Stimulated activated naive CD8-positive, alpha-beta T cell treated with anti-CD3 and anti-CD28 coated beads, Interleukin-15, amount 100 ng/mL, for 72 hours (primary cell): ENCODE results near the gene PON2.
"Not testable (repeated sequence)": the region's sequence is repeated elsewhere in the genome, so short reads cannot be mapped to it uniquely, and the experiment has no call there.

Experiments used
- ATAC-seq: fragments of 150-1000 bp; cut with Tn5 transposase; 2 replicates; pipeline ENCODE4 v1.10.0; 2021; ENCODE audit warnings: mild to moderate bottlenecking, moderate library complexity
- DNase-seq, 2 donors: peaks; one replicate each; pipeline ENCODE4 v3.0.0; 2021 to 2022
- H3K27ac Mint-ChIP-seq, 2 donors: one replicate each; pipeline ENCODE4 v1.8.0; 2022; ENCODE audit warnings: mild to moderate bottlenecking in 2 of 2, mixed read lengths in 2 of 2, moderate library complexity in 2 of 2
- H3K27me3 Mint-ChIP-seq: one replicate; pipeline ENCODE4 v1.8.0; 2022; ENCODE audit warnings: mixed read lengths
- H3K4me1 Mint-ChIP-seq: one replicate; pipeline ENCODE4 v1.8.0; 2022; ENCODE audit warnings: mild to moderate bottlenecking, mixed read lengths
- H3K4me3 Mint-ChIP-seq, 2 donors: one replicate each; pipeline ENCODE4 v1.8.0; 2022; ENCODE audit warnings: mild to moderate bottlenecking in 2 of 2, mixed read lengths in 2 of 2, moderate library complexity in 1 of 2
- H3K9me3 Mint-ChIP-seq, 2 donors: one replicate each; pipeline ENCODE4 v1.8.0; 2022; ENCODE audit warnings: mixed read lengths in 2 of 2

Gene PON2

GRCh38 chr7:95396136-95397032 lies 38.4 kb downstream of the PON2 start, which contains the start of gene PON3:
PON3 (minus strand) TSS chr7:95396375; CDS start chr7:95396350, 25 bp downstream.
- H3K4me1 Mint-ChIP-seq, result peaks cover 8% of the 10 kb centered on the region
- ATAC-seq, result peak; percentile 92
- H3K27me3 Mint-ChIP-seq, result peaks cover 66% of the 10 kb centered on the region
- no peaks in the 10 kb centered on the region for H3K9me3 Mint-ChIP-seq
- H3K4me3 Mint-ChIP-seq, result peak within 1 kb of the TSS; percentile 68 to 76
- no peak within 1 kb of the TSS for H3K27ac Mint-ChIP-seq
- peak; percentile 30 to 36 for DNase-seq

DNA sequence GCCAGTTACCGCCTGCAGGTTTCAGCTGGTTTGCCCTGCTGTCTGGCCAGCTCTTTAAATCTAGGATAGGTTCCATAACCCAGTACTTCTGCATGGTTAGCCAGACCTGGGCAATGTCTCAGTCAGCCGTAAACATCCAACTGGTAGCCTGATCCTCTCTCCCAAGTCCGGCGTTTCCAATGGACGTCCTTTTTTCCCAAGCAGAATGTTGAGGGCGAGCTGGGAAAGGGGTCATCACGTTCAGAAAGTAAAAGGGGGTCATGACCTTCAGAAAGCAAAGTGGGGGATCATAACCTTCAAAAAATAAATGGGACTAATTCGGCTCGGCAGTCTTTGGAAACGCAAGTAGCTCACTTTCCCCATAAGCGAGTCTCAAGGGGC lies 39.1 kb downstream of the PON2 start:
- peaks cover 65% of the 10 kb centered on the region for H3K27me3 Mint-ChIP-seq
- no peak for DNase-seq
- peak overlapping the region; percentile 68 to 76 for H3K4me3 Mint-ChIP-seq
- ATAC-seq, result no peak
- H3K27ac Mint-ChIP-seq, result no peak overlapping the region
- H3K4me1 Mint-ChIP-seq, result peaks cover 8% of the 10 kb centered on the region
- no peaks in the 10 kb centered on the region for H3K9me3 Mint-ChIP-seq

GRCh38 chr7:95394370-95394769 lies 40.5 kb downstream of the PON2 start:
- H3K4me3 Mint-ChIP-seq, result no peak overlapping the region
- ATAC-seq, result no peak
- no peak for DNase-seq
- peaks cover 8% of the 10 kb centered on the region for H3K4me1 Mint-ChIP-seq
- H3K27me3 Mint-ChIP-seq, result peaks cover 53% of the 10 kb centered on the region
- no peaks in the 10 kb centered on the region for H3K9me3 Mint-ChIP-seq
- H3K27ac Mint-ChIP-seq, result no peak overlapping the region

- no peak for DNase-seq
- Mint-ChIP-seq H3K27ac (no peak overlapping the region), H3K27me3 (peaks cover 36% of the 10 kb centered on the region), H3K9me3 (peaks cover 7 to 8% of the 10 kb centered on the region in 2 donors), H3K4me1 (peaks cover 5% of the 10 kb centered on the region), H3K4me3 (no peak overlapping the region)
- no peak for ATAC-seq
These were observed 43.1 kb downstream of the PON2 start for GRCh38 chr7:95391761-95392160.

GRCh38 chr7:95389516-95389915 lies 45.3 kb downstream of the PON2 start:
- Mint-ChIP-seq H3K4me1 (no peaks in the 10 kb centered on the region), H3K27me3 (peaks cover 45% of the 10 kb centered on the region), H3K4me3 (no peak overlapping the region), H3K27ac (no peak overlapping the region), H3K9me3 (peaks cover 14 to 18% of the 10 kb centered on the region in 2 donors)
- DNase-seq (no peak), ATAC-seq (no peak)

- H3K27me3 Mint-ChIP-seq, H3K4me3 Mint-ChIP-seq, DNase-seq: not testable (repeated sequence)
These were observed 55.4 kb downstream of the PON2 start for GRCh38 chr7:95379457-95379856.

DNA sequence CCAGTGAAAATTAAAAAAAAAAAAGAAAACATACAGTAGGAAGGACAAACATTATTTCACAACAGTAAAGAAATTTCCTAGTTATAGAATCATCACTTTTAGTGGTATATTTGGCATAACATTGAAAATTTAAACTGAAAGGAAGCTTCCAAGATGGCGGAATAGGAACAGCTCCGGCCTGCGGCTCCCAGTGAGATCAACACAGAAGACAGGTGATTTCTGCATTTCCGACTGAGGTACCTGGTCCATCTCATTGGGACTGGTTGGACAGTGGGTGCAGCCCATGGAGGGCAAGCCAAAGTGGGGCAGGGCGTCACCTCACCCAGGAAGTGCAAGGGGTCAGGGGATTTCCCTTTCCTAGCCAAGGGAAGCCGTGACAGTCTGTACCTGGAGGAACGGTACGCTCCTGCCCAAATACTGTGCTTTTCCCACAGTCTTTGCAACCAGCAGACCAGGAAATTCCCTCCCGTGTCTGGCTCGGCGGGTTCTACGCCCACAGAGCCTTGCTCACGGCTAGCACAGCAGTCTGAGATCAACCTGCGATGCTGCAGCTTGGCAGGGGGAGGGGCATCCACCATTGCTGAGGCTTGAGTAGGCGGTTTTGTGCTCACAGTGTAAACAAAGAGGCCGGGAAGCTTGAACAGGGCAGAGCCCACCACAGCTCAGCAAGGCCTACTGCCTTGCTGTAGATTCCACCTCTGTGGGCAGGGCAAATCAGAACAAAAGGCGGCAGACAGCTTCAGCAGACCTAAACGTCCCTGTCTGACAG lies 58.0 kb downstream of the PON2 start:
- H3K4me3 Mint-ChIP-seq, result no peak overlapping the region
- H3K9me3 Mint-ChIP-seq, result peaks cover 6 to 10% of the 10 kb centered on the region in 2 donors
- DNase-seq (no peak), ATAC-seq (no peak)
- H3K27ac Mint-ChIP-seq, result no peak overlapping the region
- no peaks in the 10 kb centered on the region for H3K4me1 Mint-ChIP-seq
- H3K27me3 Mint-ChIP-seq, result peaks cover 8% of the 10 kb centered on the region

More at GRCh38 chr7:95379457-95379856, 55.4 kb downstream of the PON2 start:
- H3K27ac Mint-ChIP-seq, ATAC-seq, H3K4me1 Mint-ChIP-seq, H3K9me3 Mint-ChIP-seq: not testable (repeated sequence)

DNA sequence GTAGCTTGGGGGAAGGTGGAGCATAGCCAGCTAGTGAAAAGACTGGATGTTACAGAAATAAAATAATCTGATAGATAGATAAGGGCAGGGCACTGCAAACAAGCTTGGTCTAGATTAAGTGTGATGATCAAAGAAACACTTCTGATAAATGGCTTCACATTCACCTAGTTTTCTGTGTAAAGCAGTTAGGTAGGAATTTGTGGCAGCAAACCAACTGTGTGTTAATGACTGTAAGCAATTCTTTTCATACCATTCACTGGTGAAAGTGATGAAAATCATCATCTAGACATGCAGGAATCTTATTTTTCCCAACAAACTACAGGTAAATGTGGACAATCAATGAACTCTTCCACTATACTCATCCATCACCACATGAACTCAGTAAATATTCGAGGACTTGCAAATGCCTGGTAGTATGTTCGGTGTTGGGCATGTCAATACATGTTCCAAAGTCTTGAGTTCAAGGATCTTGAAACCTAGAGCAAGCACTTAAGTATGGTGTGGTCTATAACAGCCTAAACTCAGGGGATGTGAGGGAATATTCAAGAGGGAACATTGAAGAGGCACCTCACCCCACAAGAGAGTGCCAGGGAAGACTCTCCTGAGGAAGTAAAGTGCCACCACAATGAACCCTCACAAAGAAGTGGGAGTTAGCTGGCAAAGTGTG lies 59.1 kb downstream of the PON2 start:
- peaks cover 0 to 10% of the 10 kb centered on the region in 2 donors for H3K9me3 Mint-ChIP-seq
- H3K4me3 Mint-ChIP-seq, result no peak overlapping the region
- no peaks in the 10 kb centered on the region for H3K4me1 Mint-ChIP-seq
- H3K27me3 Mint-ChIP-seq, result peaks cover 8% of the 10 kb centered on the region
- ATAC-seq (no peak), DNase-seq (no peak)
- H3K27ac Mint-ChIP-seq, result no peak overlapping the region

- Mint-ChIP-seq H3K4me3 (no peak overlapping the region), H3K4me1 (no peaks in the 10 kb centered on the region), H3K27ac (no peak overlapping the region), H3K27me3 (peaks cover 8% of the 10 kb centered on the region), H3K9me3 (peaks cover 0 to 5% of the 10 kb centered on the region in 2 donors)
- no peak for ATAC-seq
- DNase-seq, result no peak
These were observed 61.5 kb downstream of the PON2 start for GRCh38 chr7:95373323-95373722.

- Mint-ChIP-seq H3K4me1 (no peaks in the 10 kb centered on the region), H3K9me3 (no peaks in the 10 kb centered on the region), H3K4me3 (no peak overlapping the region), H3K27me3 (no peaks in the 10 kb centered on the region), H3K27ac (peak overlapping the region in 1 of 2 donors; percentile 50)
- ATAC-seq (no peak), DNase-seq (no peak)
These were observed 66.6 kb downstream of the PON2 start for GRCh38 chr7:95368235-95368634.

DNA sequence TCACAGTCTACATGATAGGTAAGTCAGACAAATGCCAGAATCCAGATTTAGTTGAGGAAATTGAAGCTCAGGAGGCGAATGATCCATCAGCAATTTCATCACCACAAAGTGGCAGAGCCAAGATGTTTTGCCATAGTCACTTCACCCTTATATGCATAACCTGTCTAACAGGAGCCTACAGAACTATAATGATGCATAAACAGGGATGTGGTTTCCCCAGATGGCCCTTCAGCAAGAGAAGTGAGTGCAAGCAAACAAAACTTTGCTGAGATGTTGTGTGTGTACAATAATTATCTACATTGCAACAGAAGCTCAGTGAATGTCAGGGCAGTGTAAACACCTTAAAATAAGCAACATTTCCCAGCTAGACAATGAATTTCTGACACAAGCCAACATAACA lies 67.2 kb downstream of the PON2 start:
- Mint-ChIP-seq H3K4me1 (no peaks in the 10 kb centered on the region), H3K27me3 (no peaks in the 10 kb centered on the region)

DNA sequence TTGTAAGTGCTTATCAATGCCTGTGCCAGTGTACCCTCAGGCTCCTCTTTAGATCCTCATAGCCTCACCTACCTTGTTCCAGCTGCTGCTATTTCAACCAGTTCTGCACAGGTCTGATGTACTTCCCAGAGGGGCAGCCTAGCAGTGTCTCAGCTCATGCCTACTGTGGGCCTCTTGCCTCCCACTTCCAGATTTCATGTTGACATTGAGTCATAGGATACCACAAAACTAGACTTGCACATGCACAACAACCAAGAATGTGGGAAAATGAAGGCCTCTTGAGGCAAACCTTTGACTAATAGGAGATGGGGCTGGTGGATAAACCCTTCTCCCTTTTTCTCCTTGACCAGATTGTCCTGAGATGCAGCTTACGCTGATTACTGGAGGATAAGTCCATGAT lies 69.7 kb downstream of the PON2 start:
- H3K9me3 Mint-ChIP-seq, result no peaks in the 10 kb centered on the region
- no peak overlapping the region for H3K27ac Mint-ChIP-seq
- H3K4me1 Mint-ChIP-seq, result no peaks in the 10 kb centered on the region
- no peaks in the 10 kb centered on the region for H3K27me3 Mint-ChIP-seq
- ATAC-seq (no peak), DNase-seq (no peak)
- no peak overlapping the region for H3K4me3 Mint-ChIP-seq

More for the DNA sequence above, 67.2 kb downstream of the PON2 start:
- ATAC-seq (no peak), DNase-seq (no peak)
- H3K9me3 Mint-ChIP-seq, result no peaks in the 10 kb centered on the region
- H3K4me3 Mint-ChIP-seq, result no peak overlapping the region
- H3K27ac Mint-ChIP-seq, result no peak overlapping the region

DNA sequence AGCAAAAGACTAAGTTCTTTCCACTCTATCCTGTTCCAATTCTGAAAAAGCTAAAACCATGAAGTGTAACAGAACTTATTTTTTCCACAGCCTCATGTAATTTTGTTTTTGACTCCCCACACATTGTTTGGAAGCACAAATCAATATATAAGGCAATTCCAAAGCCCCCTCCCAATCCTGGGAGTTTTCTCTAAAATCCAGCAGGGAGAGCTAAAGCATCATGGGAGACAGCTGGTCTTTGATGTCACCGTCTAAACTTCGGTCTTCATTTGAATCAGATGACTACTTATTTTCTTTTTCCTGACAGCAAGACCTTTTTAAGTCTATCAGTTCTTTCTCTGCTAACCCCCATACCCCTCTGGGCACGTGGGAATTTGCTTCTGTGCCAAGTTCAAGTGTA lies 77.2 kb downstream of the PON2 start:
- DNase-seq, result no peak
- no peaks in the 10 kb centered on the region for H3K27me3 Mint-ChIP-seq
- H3K4me1 Mint-ChIP-seq, result no peaks in the 10 kb centered on the region
- H3K4me3 Mint-ChIP-seq, result no peak overlapping the region
- peaks cover 5 to 6% of the 10 kb centered on the region in 2 donors for H3K9me3 Mint-ChIP-seq
- H3K27ac Mint-ChIP-seq, result no peak overlapping the region
- ATAC-seq, result no peak
